K562 (cell line): Measurements from ENCODE around the gene KLK5. TPM values are rescaled to one million over a fixed set of nuclear protein-coding genes. Genes with fewer than 3 reads are reported as not detected.

Source experiments
- ATAC-seq: fragments of 200-7000 bp; cut with Tn5 transposase; 3 replicates; pipeline ENCODE4 v1.9.1; 2020; ENCODE audit warnings: moderate library complexity
- BruUV-seq: library from RNA; stranded (reverse); fragments of 400-500 nt; replicated peaks from 2 replicates; lab custom pipeline; 2021; lab: Mats Ljungman, UMichigan
- CTCF ChIA-PET: fragments of 300-600 bp; formaldehyde crosslinking; extraction: SDS; loops from one replicate; lab custom pipeline; 2021; ENCODE audit warnings: low intra/inter-chr PET ratio; lab: Yijun Ruan, JAX
- POLR2A ChIA-PET: fragments of 300-600, 350-650 bp; sonication (Branson Sonifier 250); formaldehyde crosslinking; extraction: SDS; loops from one replicate; lab custom pipeline; 2021; ENCODE audit warnings: antibody characterized with exemption, inconsistent platforms; lab: Yijun Ruan, JAX
- DNase-seq, 4 experiments: peaks; one replicate each; pipeline versions ENCODE4 v3.0.0 to v3.0.0-alpha.2; 2011 to 2018; ENCODE audit warnings: low spot score in 3 of 4, mixed read lengths in 3 of 4; ENCODE audit errors: extremely low read depth in 1 of 4
- FAIRE-seq: peaks from 2 replicates; lab custom pipeline; 2011; peaks lifted over from hg19 to GRCh38; lab: Jason Lieb, UNC
- H2AFZ ChIP-seq: 2 replicates; pipeline ENCODE4 v1.6.0; 2011; ENCODE audit warnings: low read depth, low read length, control low read depth, inconsistent platforms
- H3K27ac ChIP-seq: fragments of 200-600 bp; 3 replicates; pipeline ENCODE4 v1.8.0; 2011; ENCODE audit warnings: low read depth, mild to moderate bottlenecking, control low read depth, inconsistent platforms, low read length, moderate library complexity, mixed read lengths; ENCODE audit errors: extremely low read depth
- H3K27me3 ChIP-seq, 2 experiments: fragments of 300-600 bp in 1 of 2; 2 replicates in 1 of 2; 3 replicates in 1 of 2; pipeline versions ENCODE4 v1.6.0 to v1.8.0; 2011; ENCODE audit warnings: inconsistent platforms in 2 of 2, low read length in 2 of 2, mild to moderate bottlenecking in 1 of 2, mixed read lengths in 1 of 2, moderate library complexity in 1 of 2; ENCODE audit not compliant: control insufficient read depth in 2 of 2, insufficient read depth in 2 of 2
- H3K36me3 ChIP-seq: fragments of 300-600 bp; 3 replicates; pipeline ENCODE4 v1.8.0; 2011; ENCODE audit warnings: mild to moderate bottlenecking, low read length, inconsistent platforms; ENCODE audit not compliant: control insufficient read depth, insufficient read depth
- H3K4me1 ChIP-seq, 2 experiments: fragments of 200-600 bp in 1 of 2; replicated peaks in 1 of 2; 2 replicates in 1 of 2; 3 replicates in 1 of 2; pipeline versions ENCODE4 v1.5.1 to v1.8.0; 2011; ENCODE audit warnings: inconsistent platforms in 2 of 2, low read length in 2 of 2, mild to moderate bottlenecking in 1 of 2, mixed read lengths in 1 of 2, moderate library complexity in 1 of 2; ENCODE audit not compliant: control insufficient read depth in 2 of 2, insufficient read depth in 2 of 2
- H3K4me2 ChIP-seq: 2 replicates; pipeline ENCODE4 v1.6.1; 2011; ENCODE audit warnings: low read length, control low read depth, inconsistent platforms, mixed read lengths; ENCODE audit not compliant: insufficient read depth
- H3K4me3 ChIP-seq: fragments of 200-600 bp; sonication (generic), shearing (Covaris generic); 2 replicates; pipeline ENCODE4 v1.5.1; 2016; ENCODE audit warnings: control low read depth, inconsistent platforms
- H3K79me2 ChIP-seq: fragments of 200-600 bp; 3 replicates; pipeline ENCODE4 v1.8.0; 2011; ENCODE audit warnings: low read length, inconsistent platforms; ENCODE audit not compliant: control insufficient read depth, insufficient read depth
- H3K9ac ChIP-seq, 2 experiments: 2 replicates each; pipeline versions ENCODE4 v1.6.0 to v1.6.1; 2011; ENCODE audit warnings: low read depth in 2 of 2, low read length in 2 of 2, control low read depth in 1 of 2, inconsistent platforms in 1 of 2, mild to moderate bottlenecking in 1 of 2, mixed read lengths in 1 of 2; ENCODE audit not compliant: insufficient read depth in 1 of 2
- H3K9me1 ChIP-seq: one replicate; pipeline ENCODE4 v1.6.0; 2011; ENCODE audit warnings: inconsistent platforms, mild to moderate bottlenecking, low read length, moderate library complexity; ENCODE audit not compliant: control insufficient read depth, insufficient read depth
- H3K9me3 ChIP-seq: replicated peaks from 2 replicates; pipeline ENCODE4 v1.5.1; 2011; ENCODE audit warnings: low read depth, low read length, inconsistent platforms; ENCODE audit not compliant: control insufficient read depth, insufficient read depth
- H4K20me1 ChIP-seq: replicated peaks from 2 replicates; pipeline ENCODE4 v1.6.1; 2011; ENCODE audit warnings: low read length, inconsistent platforms, mixed read lengths; ENCODE audit not compliant: control insufficient read depth, insufficient read depth
- BCOR ChIP-seq: fragments of 450-650 bp; IDR thresholded peaks from 2 replicates; pipeline ENCODE4 v1.6.1; 2016
- CTCF ChIP-seq, 3 experiments: IDR thresholded peaks in 2 of 3; conservative IDR thresholded peaks in 1 of 3; 2 replicates each; pipeline ENCODE4 v1.5.1; 2011 to 2012; ENCODE audit warnings: low read length in 3 of 3, mild to moderate bottlenecking in 3 of 3, control low read depth in 2 of 3, improper control_type of control experiment in 1 of 3, inconsistent platforms in 1 of 3, low read depth in 1 of 3, mixed read lengths in 1 of 3, moderate library complexity in 1 of 3; ENCODE audit not compliant: insufficient read depth in 2 of 3
- CTCFL ChIP-seq: IDR thresholded peaks from 2 replicates; pipeline ENCODE4 v1.6.1; 2011; ENCODE audit warnings: borderline replicate concordance, low read depth, mild to moderate bottlenecking, moderate library complexity, low read length; ENCODE audit not compliant: insufficient read depth, poor library complexity, severe bottlenecking
- RFX1 ChIP-seq: fragments of 450-650 bp; IDR thresholded peaks from 2 replicates; pipeline ENCODE4 v1.6.1; 2016; ENCODE audit warnings: mild to moderate bottlenecking, moderate library complexity
- WGBS: fragments of 100-300 bp; shearing (Covaris generic); methylation state at CpG from one replicate; pipeline ENCODE4 v1.1.6; 2016; ENCODE audit warnings: low coverage, mixed read lengths; ENCODE audit not compliant: insufficient coverage; ENCODE audit errors: missing lambda C conversion rate; 5-methylcytosine and 5-hydroxymethylcytosine counted together
- in situ Hi-C: fragments of 300-500 bp; cut with MboI; formaldehyde crosslinking; loops from 4 replicates; pipeline ENCODE4 v1.15.0; 2018; ENCODE audit warnings: inconsistent platforms, mixed read lengths
- intact Hi-C: fragments of 100-400 bp; cut with micrococcal nuclease; formaldehyde crosslinking; loops from 2 replicates; pipeline ENCODE4 v1.14.2; 2022
- polyA plus RNA-seq, 8 experiments: library from polyadenylated mRNA; depleted of rRNA in 4 of 8; stranded (reverse) in 5 of 8; unstranded in 3 of 8; fragments of >200 nt; fragmentation: Nextera tagmentation in 2 of 8; fragmentation: Illumina TruSeq in 1 of 8; extraction: Ambion mirVana in 2 of 8; extraction: Trizol in 1 of 8; gene quantifications; 2 replicates each; pipeline versions ENCODE4 v1.2.1 to v1.2.3, GENCODE V29; 2011 to 2014; ENCODE audit warnings: inconsistent platforms in 1 of 8, missing spikeins in 1 of 8
- total RNA-seq, 7 experiments: library from RNA; depleted of rRNA in 6 of 7; stranded (reverse); fragments of >200 nt in 6 of 7; fragmentation: Illumina TruSeq in 2 of 7; extraction: Trizol in 2 of 7; gene quantifications; 2 replicates each; pipeline versions ENCODE4 v1.2.1 to v1.2.3, GENCODE V29; 2011 to 2021; ENCODE audit warnings: low replicate concordance in 1 of 7

KLK5 gene
- total and polyA plus RNA-seq, 9 of the 15 experiments (the other 6 are each of a cell fraction or from before 2014, with no cell fraction given) = not detected

GRCh38 chr19:50928831-50929230 lies 24.0 kb downstream of the KLK5 start:
- ChIA-PET POLR2A (interaction anchor here (0.7 kb wide), 1 partner anchor 96 kb away, joined by 3 read pairs; no protein-coding TSS in a partner anchor), CTCF (interaction anchor here (1.9 kb wide), 1 partner anchor 166 kb away, joined by 15 read pairs; no protein-coding TSS in a partner anchor)

More at GRCh38 chr19:50928831-50929230, 24.0 kb downstream of the KLK5 start:
- H3K4me1 ChIP-seq = peaks cover 0 to 4% of the 10 kb centered on the region in 2 experiments; a peak in 2 of 5 replicates
- in situ Hi-C loops (loop anchor here (5.0 kb wide), 1 partner anchor 163 kb away; no protein-coding TSS in a partner anchor), intact Hi-C loops (no loop called here)
- ATAC-seq = no peak
- H3K4me2 ChIP-seq = no peak overlapping the region
- no peaks in the 10 kb centered on the region for H3K36me3 ChIP-seq
- H2AFZ ChIP-seq = no peak overlapping the region
- no peak for DNase-seq
- peaks cover 5 to 17% of the 10 kb centered on the region in 2 experiments; a peak in 3 of 5 replicates for H3K27me3 ChIP-seq
- H4K20me1 ChIP-seq = peaks cover 5% of the 10 kb centered on the region; the same call in 1 of the 2 replicates
- no peak overlapping the region for H3K9ac ChIP-seq
- TF ChIP-seq RFX1 = peak; percentile 34; the same call in 1 of the 2 replicates
- no peak for TF ChIP-seq BCOR
- peak; percentile 47 for TF ChIP-seq CTCFL
- TF ChIP-seq CTCF (IDR thresholded peaks at IDR 0.05 in 2 of 3, conservative IDR thresholded peaks at IDR 0.05 in 1 of 3; ENCODE audit: insufficient read depth in 2 of 3, low read depth in 1 of 3, low read length in 3 of 3) = 0 out of 6 replicates have a peak, but pooled peaks of 1 of the 3 experiments have one; percentile 6
- 5% methylated on average over 5 of the region's 5 CpGs for WGBS
- H3K9me3 ChIP-seq = no peaks in the 10 kb centered on the region
- no peaks in the 10 kb centered on the region for H3K79me2 ChIP-seq
- H3K4me3 ChIP-seq = no peak overlapping the region
- FAIRE-seq = no peak
- no peaks in the 10 kb centered on the region for H3K9me1 ChIP-seq
- H3K27ac ChIP-seq = no peak overlapping the region
- no TSS peak for BruUV-seq
